HCEC 1CT (cell line): ENCODE measurements around the gene SLC35B2.

Source experiments
- DNase-seq: peaks from one replicate; pipeline ENCODE4 v3.0.0-alpha.2; 2017

SLC35B2 gene

GRCh38 chr6:44266347-44266746 is 9.0 kb upstream of the SLC35B2 start:
- no peak for DNase-seq

- no peak for DNase-seq
Measured at GRCh38 chr6:44265722-44266233, 8.4 kb upstream of the SLC35B2 start.

- DNase-seq, result peak; percentile 77
Measured at GRCh38 chr6:44265007-44265721, 7.8 kb upstream of the SLC35B2 start, which contains the start of gene NFKBIE. TSS of gene NFKBIE (minus strand) at chr6:44265551. CDS start at chr6:44265346, 205 bp downstream.

GRCh38 chr6:44264154-44265006 is 7.1 kb upstream of the SLC35B2 start:
- DNase-seq, result no peak

GRCh38 chr6:44263354-44264100 is 6.2 kb upstream of the SLC35B2 start:
- no peak for DNase-seq

GRCh38 chr6:44262467-44263353 is 5.4 kb upstream of the SLC35B2 start:
- no peak for DNase-seq

GRCh38 chr6:44261581-44261980 is 4.3 kb upstream of the SLC35B2 start:
- no peak for DNase-seq

GRCh38 chr6:44260451-44261297 is 3.3 kb upstream of the SLC35B2 start:
- no peak for DNase-seq

GRCh38 chr6:44260011-44260410 is 2.7 kb upstream of the SLC35B2 start:
- DNase-seq, result no peak

- no peak for DNase-seq
Measured at GRCh38 chr6:44258921-44259320, 1.6 kb upstream of the SLC35B2 start.

- DNase-seq, result no peak
Measured at GRCh38 chr6:44258325-44258863, 1.1 kb upstream of the SLC35B2 start.

GRCh38 chr6:44257753-44258324 is 511 bp upstream of the SLC35B2 start:
- DNase-seq, result no peak

- no peak for DNase-seq
Measured at GRCh38 chr6:44256775-44257024, 628 bp downstream of the SLC35B2 start.

- DNase-seq, result no peak
Measured at GRCh38 chr6:44255871-44256774, 1.2 kb downstream of the SLC35B2 start.

- no peak for DNase-seq
Measured at GRCh38 chr6:44255105-44255808, 2.1 kb downstream of the SLC35B2 start.

- DNase-seq, result no peak
Measured at GRCh38 chr6:44254191-44255104, 2.9 kb downstream of the SLC35B2 start.

- DNase-seq, result peak; percentile 35
Measured at GRCh38 chr6:44253307-44254101, 3.8 kb downstream of the SLC35B2 start.
